ENCODE results near the gene PITPNC1. TPM values are rescaled to one million over a fixed set of nuclear protein-coding genes. Genes with fewer than 3 reads are reported as not detected.

The PITPNC1 gene
- polyA plus RNA-seq, 1 of the 3 experiments (the other 2 are of a cell fraction), result 18.4 TPM

DNA sequence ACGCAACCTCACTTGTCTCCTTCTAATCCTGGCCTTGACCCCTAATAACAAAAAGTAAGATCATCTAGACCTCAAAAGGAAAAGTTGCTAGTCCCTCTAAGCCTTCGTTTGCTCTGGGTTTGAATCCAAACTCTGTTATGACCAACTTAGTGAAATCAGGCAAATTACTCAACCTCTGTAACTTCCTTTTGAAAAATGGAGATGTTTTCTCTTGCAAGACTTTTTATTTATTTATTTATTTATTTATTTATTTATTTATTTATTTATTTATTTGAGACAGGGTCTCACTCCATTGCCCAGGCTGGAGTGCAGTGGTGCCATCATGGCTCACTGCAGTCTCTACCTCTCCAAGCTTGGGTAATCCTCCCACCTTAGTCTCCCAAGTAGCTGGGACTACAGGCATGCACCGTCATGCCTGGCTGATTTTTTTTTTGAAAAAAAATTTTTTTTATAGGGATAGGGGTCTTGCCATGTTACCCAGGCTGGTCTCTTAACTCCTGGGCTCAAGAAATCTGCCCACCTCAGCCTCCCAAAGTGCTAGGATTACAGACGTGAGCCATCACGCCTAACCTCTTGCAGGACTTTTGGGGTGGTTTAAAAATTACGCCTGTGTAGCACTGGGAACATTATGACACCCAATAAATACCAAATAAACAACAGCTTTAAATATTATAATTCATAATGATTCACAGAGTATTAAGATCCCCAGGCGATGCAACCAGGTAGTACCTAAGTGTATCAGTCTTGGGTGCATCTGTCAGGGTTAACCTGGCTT lies 63.4 kb downstream of the PITPNC1 start:
- Histone ChIP-seq H3K4me1 (ENCODE audit: control insufficient read depth in 1 of 2, insufficient read depth in 2 of 2, low read depth in 1 of 2, low read length in 1 of 2) (peaks cover 36 to 58% of the 10 kb centered on the region in 2 experiments), H3K4me3 (ENCODE audit: low read depth in 2 of 2, low read length in 1 of 2) (peak overlapping the region in 1 of 2 experiments; percentile 39; a peak in 2 of 4 replicates), H3K9ac (peak overlapping the region; percentile 53; the same call in 1 of the 2 replicates), H3K4me2 (peak overlapping the region; percentile 54), H3K9me2 (no peaks in the 10 kb centered on the region), H4K20me1 (ENCODE audit: insufficient read depth) (no peaks in the 10 kb centered on the region), H2AFZ (ENCODE audit: low read depth) (peak overlapping the region; percentile 20), H3K27me3 (ENCODE audit: insufficient read depth) (no peaks in the 10 kb centered on the region), H3K9me3 (no peaks in the 10 kb centered on the region), H3K36me3 (replicated peaks in 1 of 2; ENCODE audit: control insufficient read depth in 1 of 2, insufficient read depth in 2 of 2, low read length in 1 of 2) (no peaks in the 10 kb centered on the region), H3F3A (replicated peaks; ENCODE audit: insufficient read depth) (peaks cover 24% of the 10 kb centered on the region), H3K27ac (ENCODE audit: low read depth in 2 of 2, low read length in 1 of 2) (peak overlapping the region; percentile 60 to 86), H3K79me2 (ENCODE audit: insufficient read depth) (peaks cover 24% of the 10 kb centered on the region; the same call in 1 of the 2 replicates)
- 84% methylated on average over 7 of the region's 7 CpGs for WGBS (ENCODE audit: low lambda C conversion rate)
- no peak for DNase-seq
- no peak for TF ChIP-seq SIN3A (IDR thresholded peaks at IDR 0.05; ENCODE audit: borderline replicate concordance, low read depth, low read length)
- TF ChIP-seq IRF3 (IDR thresholded peaks at IDR 0.05; ENCODE audit: low read depth, low read length), result no peak
- no peak for TF ChIP-seq ELF1 (IDR thresholded peaks at IDR 0.05)
- no peak for TF ChIP-seq NRF1 (IDR thresholded peaks at IDR 0.05; ENCODE audit: low read depth, low read length)
- TF ChIP-seq FOSL2 (IDR thresholded peaks at IDR 0.05; ENCODE audit: borderline replicate concordance, low read depth), result no peak
- no peak for TF ChIP-seq TCF12 (IDR thresholded peaks at IDR 0.05)
- TF ChIP-seq, protein P1, sequence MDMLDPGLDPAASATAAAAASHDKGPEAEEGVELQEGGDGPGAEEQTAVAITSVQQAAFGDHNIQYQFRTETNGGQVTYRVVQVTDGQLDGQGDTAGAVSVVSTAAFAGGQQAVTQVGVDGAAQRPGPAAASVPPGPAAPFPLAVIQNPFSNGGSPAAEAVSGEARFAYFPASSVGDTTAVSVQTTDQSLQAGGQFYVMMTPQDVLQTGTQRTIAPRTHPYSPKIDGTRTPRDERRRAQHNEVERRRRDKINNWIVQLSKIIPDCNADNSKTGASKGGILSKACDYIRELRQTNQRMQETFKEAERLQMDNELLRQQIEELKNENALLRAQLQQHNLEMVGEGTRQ (IDR thresholded peaks at IDR 0.05; ENCODE audit: borderline replicate concordance, low read depth, low read length), result no peak
- TF ChIP-seq RXRA (IDR thresholded peaks at IDR 0.05; ENCODE audit: borderline replicate concordance, low read depth), result no peak
- no peak for TF ChIP-seq CTCF (IDR thresholded peaks at IDR 0.05)
- no peak for TF ChIP-seq EZH2phosphoT487 (IDR thresholded peaks at IDR 0.05; ENCODE audit: borderline replicate concordance, low read depth)
- TF ChIP-seq, protein P2, sequence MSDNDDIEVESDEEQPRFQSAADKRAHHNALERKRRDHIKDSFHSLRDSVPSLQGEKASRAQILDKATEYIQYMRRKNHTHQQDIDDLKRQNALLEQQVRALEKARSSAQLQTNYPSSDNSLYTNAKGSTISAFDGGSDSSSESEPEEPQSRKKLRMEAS (IDR thresholded peaks at IDR 0.05; ENCODE audit: low read depth), result no peak
- TF ChIP-seq YY1 (IDR thresholded peaks at IDR 0.05; ENCODE audit: low read depth), result no peak
- TF ChIP-seq CHD2 (IDR thresholded peaks at IDR 0.05; ENCODE audit: low read length, partially characterized antibody), result no peak
- ChIA-PET CTCF (interaction anchor here (0.7 to 5.2 kb wide), 6 partner anchors 35 to 282 kb away, joined by 3 to 35 read pairs (median 18); no protein-coding TSS in a partner anchor), POLR2A (no interaction called here)
